ENCODE data around the gene NT5M.

Gene NT5M

GRCh38 chr17:17350491-17351355 is 47.5 kb downstream of the NT5M start:
- TF ChIP-seq ZFX (IDR thresholded peaks at IDR 0.05) (no peak), CTCF (conservative IDR thresholded peaks at IDR 0.05) (no peak)

GRCh38 chr17:17351356-17351891 is 48.3 kb downstream of the NT5M start:
- TF ChIP-seq ZFX (IDR thresholded peaks at IDR 0.05) (no peak), CTCF (conservative IDR thresholded peaks at IDR 0.05) (no peak)
- no peak overlapping the region for H3K27ac ChIP-seq

More at GRCh38 chr17:17350491-17351355, 47.5 kb downstream of the NT5M start:
- no peak overlapping the region for H3K27ac ChIP-seq

- TF ChIP-seq ZFX (IDR thresholded peaks at IDR 0.05) (no peak), CTCF (conservative IDR thresholded peaks at IDR 0.05) (no peak)
- H3K27ac ChIP-seq: no peak overlapping the region
Measured at GRCh38 chr17:17351901-17352781, 49.0 kb downstream of the NT5M start.

- H3K27ac ChIP-seq: no peak overlapping the region
- TF ChIP-seq CTCF (conservative IDR thresholded peaks at IDR 0.05) (no peak), ZFX (IDR thresholded peaks at IDR 0.05) (no peak)
Measured at GRCh38 chr17:17352836-17353624, 49.9 kb downstream of the NT5M start.

GRCh38 chr17:17353625-17354484 is 50.7 kb downstream of the NT5M start:
- TF ChIP-seq CTCF (conservative IDR thresholded peaks at IDR 0.05) (no peak), ZFX (IDR thresholded peaks at IDR 0.05) (no peak)
- H3K27ac ChIP-seq: no peak overlapping the region
